Effector memory CD8-positive, alpha-beta T cell (primary cell): ENCODE measurements around the gene PRSS33.

Source experiments
- ATAC-seq: fragments of 150-1000 bp; cut with Tn5 transposase; replicated peaks from 2 replicates; pipeline ENCODE4 v1.10.0; 2021; ENCODE audit warnings: mild to moderate bottlenecking, moderate library complexity
- DNase-seq, 3 experiments: peaks; one replicate each; pipeline ENCODE4 v3.0.0; 2021
- H3K27ac Mint-ChIP-seq, 2 donors: one replicate each; pipeline ENCODE4 v1.8.0; 2022; ENCODE audit warnings: mild to moderate bottlenecking in 2 of 2, mixed read lengths in 2 of 2, moderate library complexity in 2 of 2
- H3K27me3 Mint-ChIP-seq, 2 donors: one replicate each; pipeline ENCODE4 v1.8.0; 2022; ENCODE audit warnings: mixed read lengths in 2 of 2
- H3K36me3 Mint-ChIP-seq: one replicate; pipeline ENCODE4 v1.8.0; 2022; ENCODE audit warnings: mild to moderate bottlenecking, moderate library complexity, mixed read lengths; ENCODE audit not compliant: insufficient read depth
- H3K4me1 Mint-ChIP-seq, 2 donors: one replicate each; pipeline ENCODE4 v1.8.0; 2022; ENCODE audit warnings: low read depth in 2 of 2, mixed read lengths in 2 of 2
- H3K4me3 Mint-ChIP-seq, 2 donors: one replicate each; pipeline ENCODE4 v1.8.0; 2022; ENCODE audit warnings: mild to moderate bottlenecking in 2 of 2, mixed read lengths in 2 of 2, moderate library complexity in 2 of 2
- H3K9me3 Mint-ChIP-seq, 2 donors: one replicate each; pipeline ENCODE4 v1.8.0; 2022; ENCODE audit warnings: mixed read lengths in 2 of 2

Gene PRSS33

DNA sequence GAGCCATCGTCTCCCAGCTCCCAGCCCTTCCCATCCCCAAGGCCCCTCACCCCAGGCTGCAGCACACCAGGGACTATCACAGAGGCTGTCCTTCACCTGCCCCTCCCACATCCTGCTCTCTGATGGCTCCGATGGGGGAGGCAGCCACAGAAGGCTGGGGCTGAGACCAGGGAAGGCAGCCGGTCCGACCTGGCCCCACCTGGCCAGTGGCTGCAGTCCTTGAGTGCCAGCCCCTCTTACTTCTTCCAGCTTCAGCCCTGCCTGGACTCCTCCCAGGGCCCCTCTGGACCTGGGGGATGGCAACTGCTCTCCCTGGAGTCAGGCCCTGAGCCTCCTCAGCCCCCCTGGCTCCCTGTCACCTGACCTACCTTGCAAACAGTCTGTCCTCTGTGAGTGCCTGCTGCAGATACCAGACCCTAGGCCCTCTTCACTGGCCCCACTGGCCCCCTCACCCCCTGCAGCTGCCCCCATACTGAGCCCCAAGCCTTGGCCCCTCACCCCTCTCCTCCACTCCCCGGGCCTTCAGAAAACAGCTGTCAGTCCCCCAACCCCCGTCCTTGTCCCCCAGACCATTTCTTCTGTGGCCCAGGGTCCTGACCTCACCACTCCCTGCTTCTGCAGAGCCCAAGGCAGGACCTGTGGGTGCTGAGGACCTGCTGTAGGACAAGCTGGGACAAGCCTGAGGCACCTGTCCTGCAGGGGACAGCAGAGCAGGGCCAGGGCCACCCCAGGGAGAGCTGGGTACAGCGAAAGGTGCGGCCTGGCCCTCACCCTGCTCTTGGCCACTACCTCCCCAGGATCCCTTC, 47.5 kb downstream of the PRSS33 start:
- peaks cover 5% of the 10 kb centered on the region for H3K36me3 Mint-ChIP-seq
- peaks cover 7 to 32% of the 10 kb centered on the region in 2 donors for H3K27me3 Mint-ChIP-seq
- no peak overlapping the region for H3K27ac Mint-ChIP-seq
- H3K4me1 Mint-ChIP-seq: no peaks in the 10 kb centered on the region
- no peak overlapping the region for H3K4me3 Mint-ChIP-seq
- no peak for DNase-seq
- no peak for ATAC-seq
- H3K9me3 Mint-ChIP-seq: no peaks in the 10 kb centered on the region

- DNase-seq: no peak
- ATAC-seq: no peak
- H3K4me1 Mint-ChIP-seq: no peaks in the 10 kb centered on the region
- peak overlapping the region in 1 of 2 donors; percentile 26 for H3K27ac Mint-ChIP-seq
- no peak overlapping the region for H3K4me3 Mint-ChIP-seq
- peaks cover 7 to 24% of the 10 kb centered on the region in 2 donors for H3K27me3 Mint-ChIP-seq
- no peaks in the 10 kb centered on the region for H3K9me3 Mint-ChIP-seq
- H3K36me3 Mint-ChIP-seq: peaks cover 5% of the 10 kb centered on the region
Observed at GRCh38 chr16:2738615-2739014, 48.7 kb downstream of the PRSS33 start.

DNA sequence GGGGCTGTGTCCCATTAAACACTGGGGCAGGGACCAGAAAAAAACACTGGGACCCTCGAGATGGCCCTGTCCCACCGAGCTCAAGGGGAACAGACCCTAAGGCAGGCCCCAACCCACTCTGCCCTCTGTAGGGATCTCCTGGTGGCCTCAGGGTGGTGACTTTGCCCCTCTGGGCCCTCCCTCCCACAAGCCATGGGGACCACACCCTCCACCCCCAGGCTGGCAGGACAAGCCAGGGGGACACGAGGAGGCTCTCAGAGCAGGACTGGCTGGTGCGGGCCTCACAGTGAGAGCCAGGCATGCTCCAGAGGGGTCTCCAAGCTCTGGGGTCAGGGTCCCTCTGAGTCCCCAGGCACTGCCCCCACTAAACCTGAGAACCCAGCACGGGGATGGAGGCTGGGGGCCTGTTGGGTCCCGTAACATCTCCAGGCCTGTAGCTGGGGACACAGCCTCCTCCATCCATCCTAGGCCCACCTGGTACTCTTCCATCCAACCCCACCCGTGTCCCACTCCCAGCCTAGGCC, 49.4 kb downstream of the PRSS33 start:
- Mint-ChIP-seq H3K4me1 (no peaks in the 10 kb centered on the region), H3K9me3 (no peaks in the 10 kb centered on the region), H3K36me3 (peaks cover 5% of the 10 kb centered on the region), H3K27ac (peak overlapping the region in 1 of 2 donors; percentile 26), H3K27me3 (peaks cover 7 to 24% of the 10 kb centered on the region in 2 donors), H3K4me3 (no peak overlapping the region)
- DNase-seq (no peak), ATAC-seq (no peak)

- peaks cover 7 to 24% of the 10 kb centered on the region in 2 donors for H3K27me3 Mint-ChIP-seq
- H3K4me1 Mint-ChIP-seq: no peaks in the 10 kb centered on the region
Observed at GRCh38 chr16:2737238-2737605, 50.1 kb downstream of the PRSS33 start.

GRCh38 chr16:2736476-2737237, 50.7 kb downstream of the PRSS33 start:
- H3K27me3 Mint-ChIP-seq: peaks cover 7 to 24% of the 10 kb centered on the region in 2 donors
- ATAC-seq (no peak), DNase-seq (no peak)
- no peak overlapping the region for H3K4me3 Mint-ChIP-seq
- H3K4me1 Mint-ChIP-seq: no peaks in the 10 kb centered on the region
- H3K9me3 Mint-ChIP-seq: no peaks in the 10 kb centered on the region
- no peak overlapping the region for H3K27ac Mint-ChIP-seq
- H3K36me3 Mint-ChIP-seq: peaks cover 5% of the 10 kb centered on the region

More at GRCh38 chr16:2737238-2737605, 50.1 kb downstream of the PRSS33 start:
- ATAC-seq (no peak), DNase-seq (no peak)
- H3K36me3 Mint-ChIP-seq: peaks cover 5% of the 10 kb centered on the region
- H3K9me3 Mint-ChIP-seq: no peaks in the 10 kb centered on the region
- H3K4me3 Mint-ChIP-seq: no peak overlapping the region
- no peak overlapping the region for H3K27ac Mint-ChIP-seq

DNA sequence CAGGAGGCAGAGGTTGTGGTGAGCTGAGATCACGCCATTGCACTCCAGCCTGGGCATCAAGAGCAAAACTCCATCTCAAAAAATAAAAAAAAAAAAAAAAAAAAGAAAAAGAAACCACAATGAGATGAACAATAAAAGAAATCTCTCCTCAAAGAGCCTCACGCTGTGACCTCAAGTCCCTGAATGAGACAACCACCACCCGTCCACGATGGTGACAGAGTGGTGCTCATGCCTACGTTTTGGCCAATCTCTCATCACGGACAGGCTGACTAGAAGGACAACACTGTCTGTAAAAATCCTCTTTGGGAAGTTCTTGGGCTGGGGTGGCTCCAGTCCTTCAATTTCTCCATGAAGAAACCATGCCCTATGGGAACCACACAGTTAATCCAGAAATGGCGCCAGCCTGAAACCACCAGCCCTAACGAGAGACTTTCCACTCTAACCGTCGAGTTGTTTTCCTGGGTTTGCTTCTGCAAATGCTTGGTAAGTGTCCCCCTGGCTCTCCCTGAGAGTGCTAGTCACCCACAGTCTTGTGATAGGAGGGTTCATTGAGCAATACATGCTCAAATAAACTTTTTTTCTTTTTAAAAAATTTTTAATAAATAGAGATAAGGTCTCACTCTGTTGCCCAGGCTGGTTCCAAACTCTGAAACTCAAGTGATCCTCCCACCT, 52.4 kb downstream of the PRSS33 start:
- no peaks in the 10 kb centered on the region for H3K4me1 Mint-ChIP-seq
- H3K4me3 Mint-ChIP-seq: no peak overlapping the region
- H3K36me3 Mint-ChIP-seq: no peaks in the 10 kb centered on the region
- peaks cover 0 to 12% of the 10 kb centered on the region in 2 donors for H3K27me3 Mint-ChIP-seq
- ATAC-seq (no peak), DNase-seq (no peak)
- no peaks in the 10 kb centered on the region for H3K9me3 Mint-ChIP-seq
- H3K27ac Mint-ChIP-seq: no peak overlapping the region
